HG03066 (cell line): ENCODE results near the gene TRAF3.

Experiments
- ATAC-seq: cut with Tn5 transposase; IDR thresholded peaks from one replicate; pipeline ENCODE4 v1.9.1; 2021; ENCODE audit warnings: low read depth; ENCODE audit not compliant: unreplicated experiment

The TRAF3 gene, protein sequence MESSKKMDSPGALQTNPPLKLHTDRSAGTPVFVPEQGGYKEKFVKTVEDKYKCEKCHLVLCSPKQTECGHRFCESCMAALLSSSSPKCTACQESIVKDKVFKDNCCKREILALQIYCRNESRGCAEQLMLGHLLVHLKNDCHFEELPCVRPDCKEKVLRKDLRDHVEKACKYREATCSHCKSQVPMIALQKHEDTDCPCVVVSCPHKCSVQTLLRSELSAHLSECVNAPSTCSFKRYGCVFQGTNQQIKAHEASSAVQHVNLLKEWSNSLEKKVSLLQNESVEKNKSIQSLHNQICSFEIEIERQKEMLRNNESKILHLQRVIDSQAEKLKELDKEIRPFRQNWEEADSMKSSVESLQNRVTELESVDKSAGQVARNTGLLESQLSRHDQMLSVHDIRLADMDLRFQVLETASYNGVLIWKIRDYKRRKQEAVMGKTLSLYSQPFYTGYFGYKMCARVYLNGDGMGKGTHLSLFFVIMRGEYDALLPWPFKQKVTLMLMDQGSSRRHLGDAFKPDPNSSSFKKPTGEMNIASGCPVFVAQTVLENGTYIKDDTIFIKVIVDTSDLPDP

DNA sequence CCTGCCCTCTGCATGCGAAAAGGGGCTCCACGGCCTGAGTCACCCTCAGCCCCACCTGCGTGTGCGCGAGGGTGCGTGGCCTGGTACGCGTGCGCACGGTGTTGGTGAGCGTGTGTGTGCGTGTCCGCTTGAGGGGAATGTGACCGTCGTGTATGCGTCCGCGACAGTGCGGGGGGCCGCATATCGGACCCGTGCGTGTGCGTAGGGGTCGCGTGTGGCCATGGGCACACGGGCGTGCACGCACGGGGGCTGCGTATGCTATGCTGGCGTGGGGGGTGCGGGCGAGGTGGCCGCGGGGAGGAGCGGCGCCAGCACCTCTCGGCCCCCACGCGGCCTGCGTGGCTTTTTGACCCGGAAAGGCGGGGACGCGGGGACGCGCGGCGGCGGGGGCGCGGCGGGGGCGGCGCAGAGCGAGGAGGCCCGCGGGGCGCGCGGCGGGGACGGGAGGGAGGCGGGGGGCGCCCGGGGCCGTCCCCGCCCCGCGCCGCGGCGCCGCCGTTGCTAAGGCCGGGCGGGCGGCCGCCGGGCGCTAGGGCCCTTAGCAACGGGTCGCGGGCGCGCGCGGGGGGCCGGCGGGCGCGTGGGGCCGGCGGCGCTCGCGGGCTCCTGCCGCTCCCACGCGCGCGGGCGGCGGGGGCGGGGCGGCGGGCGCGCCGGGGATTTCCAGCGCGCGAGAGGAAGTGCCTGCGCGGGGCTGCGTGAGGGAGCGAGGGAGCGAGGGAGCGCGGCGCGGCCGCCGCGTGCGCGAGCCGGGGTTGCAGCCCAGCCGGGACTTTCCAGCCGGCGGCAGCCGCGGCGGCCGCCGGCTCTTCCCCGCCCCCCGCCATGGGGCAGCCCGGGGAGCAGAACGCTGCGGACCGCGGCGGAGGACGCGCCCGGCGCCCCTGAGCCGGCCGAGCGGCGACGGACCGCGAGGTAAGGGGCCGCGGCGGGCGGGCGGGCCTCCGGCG is at the start of gene TRAF3:
Gene TRAF3, plus strand, starts transcription at position 689 of the 950 bp plus-strand sequence. CDS start 92,753 bp downstream, outside the sequence.
- no peak for ATAC-seq

DNA sequence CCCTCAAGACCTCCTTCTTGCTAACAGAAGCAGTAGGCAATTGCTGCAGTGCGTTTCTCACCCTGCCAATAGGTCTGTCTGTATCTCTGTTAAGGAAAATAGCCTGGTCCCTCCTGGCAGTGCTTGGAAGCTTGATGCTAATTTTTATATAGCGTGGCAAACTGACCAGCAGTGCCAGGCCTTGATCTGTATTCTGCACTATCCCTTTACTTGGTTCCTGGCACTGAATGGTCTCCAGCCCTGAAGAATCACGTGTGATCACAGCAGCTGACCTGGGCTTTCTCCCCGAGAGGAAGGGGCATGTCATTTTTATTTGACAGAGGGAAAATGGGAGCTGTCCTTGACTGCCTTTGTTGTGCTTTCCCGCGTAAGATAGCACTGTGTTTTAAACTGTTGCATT is 48.7 kb upstream of the TRAF3 start:
- ATAC-seq, result no peak

DNA sequence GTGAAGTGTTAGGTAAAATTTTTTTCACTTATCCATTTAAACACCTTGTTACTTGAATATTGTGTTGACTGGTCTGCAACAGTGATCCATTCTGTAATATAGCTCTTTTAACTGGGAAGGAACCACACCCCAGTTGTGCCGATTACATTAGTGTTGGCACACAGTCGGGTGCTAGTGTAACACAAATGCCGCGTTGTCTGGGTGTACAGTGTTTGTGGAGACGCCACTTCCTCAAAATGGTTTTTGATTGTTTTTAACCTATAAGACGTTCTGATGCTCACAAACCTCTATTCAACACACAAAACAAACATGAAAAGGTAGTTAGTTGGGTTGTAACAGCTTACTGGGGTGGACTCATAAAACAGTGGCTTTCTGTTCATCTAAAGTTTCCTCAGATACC is 48.0 kb upstream of the TRAF3 start:
- ATAC-seq, result no peak

DNA sequence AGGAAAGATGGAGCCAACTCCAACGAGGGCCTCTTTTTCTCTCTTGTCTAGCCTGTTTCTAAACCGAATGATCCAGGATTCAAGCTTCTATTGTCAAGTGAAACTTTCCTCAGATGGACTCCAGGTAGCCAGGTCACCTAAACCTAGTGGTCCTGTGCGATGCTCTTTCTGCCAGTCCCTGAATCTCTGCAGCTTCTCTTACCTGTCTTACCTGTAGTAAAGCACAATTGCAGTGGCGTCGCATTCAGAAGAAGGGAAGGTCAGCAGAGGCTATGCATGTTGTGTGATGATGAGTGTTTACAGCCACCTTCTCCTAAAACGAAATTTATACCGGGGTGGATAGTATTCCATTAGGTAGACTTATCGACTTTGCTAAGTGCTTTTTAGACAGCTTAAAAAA is 47.4 kb upstream of the TRAF3 start:
- ATAC-seq, result no peak

DNA sequence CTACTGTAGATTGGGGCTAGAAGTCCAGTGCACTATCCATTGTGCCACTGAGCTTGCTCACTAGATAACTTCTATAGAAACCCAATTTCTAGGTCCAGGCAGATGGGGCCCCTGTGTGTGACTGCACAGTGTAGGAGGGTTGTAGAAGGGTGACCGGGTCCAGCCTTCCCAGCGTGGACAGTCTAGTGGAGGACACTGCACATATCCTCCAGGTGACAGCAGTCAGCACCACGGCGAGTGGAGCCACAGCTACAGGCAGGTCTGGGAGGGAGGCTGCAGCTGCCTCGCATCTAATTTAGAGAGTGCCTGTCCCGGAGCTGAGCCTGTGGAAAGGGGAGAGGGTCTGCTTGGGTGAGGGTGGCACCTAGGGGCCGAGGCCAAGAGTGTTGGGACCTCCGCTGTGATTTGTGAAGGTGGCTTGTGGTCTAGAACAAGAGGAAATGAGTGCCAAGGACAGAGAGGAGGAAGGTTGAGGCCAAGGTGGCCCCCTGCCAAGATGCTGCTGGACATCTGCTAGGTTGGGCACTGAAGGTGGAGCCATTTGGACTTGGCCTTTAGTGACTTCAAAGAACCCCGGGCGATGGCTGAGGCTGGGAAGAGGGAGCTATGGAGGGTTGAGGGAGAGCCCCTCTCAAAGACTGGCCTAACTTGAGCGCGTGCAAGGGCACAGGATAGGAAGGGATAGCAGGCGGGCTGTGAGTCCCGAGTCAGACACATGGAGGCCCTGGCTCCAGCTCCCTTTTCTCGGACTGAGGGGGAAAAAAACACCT is 46.0 kb upstream of the TRAF3 start:
- ATAC-seq, result no peak

DNA sequence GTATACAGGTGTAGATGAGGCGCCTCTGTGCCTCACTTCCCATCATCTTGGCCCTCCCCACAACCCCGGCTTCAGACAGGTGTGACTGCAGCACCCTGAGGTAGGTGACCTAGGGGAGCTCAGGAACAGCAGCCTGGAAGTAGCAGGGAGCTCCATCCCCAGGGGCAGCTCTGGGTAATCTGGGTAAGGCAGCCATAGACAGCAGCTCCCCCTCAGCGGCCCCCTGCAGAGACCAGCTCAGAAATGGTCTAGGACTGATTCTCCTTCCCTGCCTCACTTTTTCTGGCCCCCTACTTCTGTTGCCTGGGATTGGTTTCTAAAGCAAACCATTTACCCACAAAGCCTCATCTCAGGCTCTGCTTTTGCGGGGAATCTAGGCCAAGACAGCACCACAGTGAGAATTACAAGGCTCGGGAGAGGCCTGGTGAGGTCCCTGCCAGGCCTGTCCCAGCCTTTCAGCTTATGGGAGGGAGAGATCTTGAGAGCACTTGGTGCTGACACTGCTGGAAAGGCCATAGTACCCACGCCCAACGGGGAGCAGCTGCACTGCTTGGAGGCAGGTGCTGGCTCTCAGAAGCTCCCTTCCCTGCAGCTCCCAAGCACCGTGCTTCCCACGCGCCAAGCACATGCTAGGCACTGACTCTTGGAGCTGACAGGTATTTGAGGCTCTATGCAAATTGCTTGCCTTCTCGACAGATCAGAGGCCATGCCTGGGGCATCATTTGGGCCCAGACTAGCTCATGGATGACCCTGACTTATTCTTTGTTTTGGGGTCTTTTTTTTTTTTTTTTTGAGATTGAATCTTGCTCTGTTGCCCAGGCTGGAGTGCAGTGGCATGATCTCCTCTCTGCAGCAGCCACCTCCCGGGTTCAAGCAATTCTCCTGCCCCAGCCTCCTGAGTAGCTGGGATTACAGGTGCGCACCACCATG is 45.1 kb upstream of the TRAF3 start:
- ATAC-seq, result no peak

DNA sequence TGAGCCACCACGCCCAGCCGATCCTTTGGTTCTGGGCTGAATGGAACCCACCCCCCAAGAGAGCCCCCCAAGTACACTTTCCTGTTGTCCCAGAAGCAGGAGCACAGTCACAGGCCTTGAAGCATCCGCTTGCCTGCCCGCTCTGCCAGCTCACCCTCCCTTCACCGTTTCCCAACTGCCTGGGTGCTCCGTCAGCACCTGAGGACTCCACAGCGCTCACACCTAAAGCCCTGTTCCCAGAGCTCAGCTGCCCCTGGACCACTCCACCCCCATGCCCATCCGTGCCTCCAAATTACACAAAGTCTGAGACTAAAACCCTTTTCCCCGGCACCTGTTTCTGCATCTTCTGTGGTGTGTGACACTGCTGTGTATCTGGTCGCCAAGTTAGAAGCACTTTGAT is 44.3 kb upstream of the TRAF3 start:
- ATAC-seq, result no peak

DNA sequence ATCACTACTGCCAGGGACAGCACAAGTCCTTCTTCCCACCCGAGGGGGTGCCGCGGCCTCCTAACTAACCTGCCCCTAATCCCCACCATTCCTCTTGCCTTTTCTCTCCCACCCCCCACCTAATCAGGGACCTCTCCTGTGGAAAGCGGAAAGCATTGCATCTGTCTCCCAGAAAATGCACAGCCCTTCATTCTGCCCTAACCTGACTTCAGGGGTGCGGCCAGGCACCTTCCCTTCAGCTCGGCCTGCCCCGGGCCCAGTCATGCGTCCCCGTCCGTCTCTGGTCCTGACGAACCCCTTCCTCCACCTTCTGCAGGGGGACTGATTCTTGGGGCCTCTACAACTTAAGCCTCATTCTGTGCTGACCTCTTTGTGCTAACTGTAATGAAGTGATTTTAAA is 43.9 kb upstream of the TRAF3 start:
- ATAC-seq, result no peak

DNA sequence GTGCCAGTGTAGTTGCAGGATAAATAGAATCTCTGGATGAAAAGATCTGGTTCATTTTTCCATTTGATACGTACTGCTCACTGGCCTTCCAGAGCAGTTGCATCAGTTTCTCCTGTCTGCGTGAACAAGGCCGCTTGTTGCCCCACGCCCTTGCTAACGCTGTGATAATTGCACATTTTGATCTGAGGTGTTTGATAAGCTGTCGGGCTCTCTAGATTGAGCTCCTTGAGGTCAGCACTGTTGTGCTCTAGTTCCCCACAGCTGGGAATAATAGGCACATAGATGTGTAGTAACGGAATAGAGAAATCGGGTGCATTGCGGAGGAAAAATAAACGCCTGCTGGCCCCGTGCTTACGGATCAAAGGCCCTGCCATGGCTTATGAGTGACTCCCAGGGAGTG is 42.8 kb upstream of the TRAF3 start:
- no peak for ATAC-seq

DNA sequence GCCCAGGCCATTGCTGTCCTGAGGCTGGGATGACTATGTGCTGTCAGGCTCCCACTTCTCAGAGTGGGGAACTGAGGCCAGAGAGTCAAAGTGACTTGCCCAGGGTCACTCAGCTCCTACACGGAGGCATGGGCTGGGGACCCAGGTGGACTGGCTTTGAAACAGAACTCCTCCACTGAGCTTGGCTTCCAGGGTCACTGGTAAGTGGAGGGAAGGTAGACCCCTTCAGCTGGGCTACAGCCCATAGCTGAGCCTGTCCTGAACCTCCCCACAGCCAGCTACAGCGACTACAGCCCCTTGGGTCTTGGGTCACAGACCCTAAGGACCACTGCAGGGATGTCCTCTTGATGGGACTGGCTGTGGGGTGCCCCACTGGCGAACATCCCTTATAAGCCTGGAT is 40.3 kb upstream of the TRAF3 start:
- no peak for ATAC-seq

DNA sequence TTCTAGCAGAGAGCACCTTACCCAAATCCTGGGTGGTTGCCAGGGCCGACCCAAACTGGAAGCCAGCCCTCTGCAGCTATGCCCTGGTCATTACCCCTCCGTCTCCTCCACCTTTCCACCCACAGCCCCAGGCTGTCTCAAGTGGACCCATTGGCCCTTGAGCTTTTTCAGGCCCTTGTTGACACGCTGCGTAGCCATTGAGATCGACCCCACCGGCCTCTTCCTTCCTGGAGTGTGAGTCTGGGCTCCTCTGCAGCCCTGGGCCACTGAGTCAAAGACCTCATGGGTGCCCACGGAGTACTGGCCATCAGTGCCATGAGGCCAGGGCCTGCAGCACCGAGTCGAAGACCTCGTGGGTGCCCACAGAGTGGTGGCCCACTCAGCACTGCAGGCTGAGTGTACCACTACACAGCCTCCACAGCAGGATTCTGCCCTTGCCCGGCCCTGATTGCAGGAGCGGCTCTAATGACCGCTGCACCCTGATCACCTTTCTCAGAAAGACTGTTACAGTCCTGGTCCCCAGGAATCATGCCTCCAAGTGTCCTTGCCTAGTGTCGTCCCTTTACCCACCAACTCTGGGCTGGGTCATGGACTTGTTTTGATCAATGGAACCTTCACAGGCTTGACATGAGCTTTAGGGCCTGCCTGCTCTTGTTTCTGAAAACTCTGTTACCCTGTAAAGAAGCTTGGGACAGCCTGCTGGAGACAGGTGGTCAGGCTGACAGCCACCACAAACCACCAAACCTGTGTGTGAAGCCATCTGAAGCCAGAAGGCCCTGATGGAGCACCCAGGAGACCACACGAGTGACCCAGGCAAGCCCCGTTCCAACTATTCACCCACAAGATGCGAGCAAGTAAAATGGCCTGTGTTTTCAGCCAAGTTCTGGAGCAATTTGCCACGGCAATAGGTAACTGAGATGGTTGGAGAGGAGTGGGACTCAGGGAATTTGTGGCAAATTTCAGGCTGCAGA is 39.6 kb upstream of the TRAF3 start:
- ATAC-seq, result no peak

DNA sequence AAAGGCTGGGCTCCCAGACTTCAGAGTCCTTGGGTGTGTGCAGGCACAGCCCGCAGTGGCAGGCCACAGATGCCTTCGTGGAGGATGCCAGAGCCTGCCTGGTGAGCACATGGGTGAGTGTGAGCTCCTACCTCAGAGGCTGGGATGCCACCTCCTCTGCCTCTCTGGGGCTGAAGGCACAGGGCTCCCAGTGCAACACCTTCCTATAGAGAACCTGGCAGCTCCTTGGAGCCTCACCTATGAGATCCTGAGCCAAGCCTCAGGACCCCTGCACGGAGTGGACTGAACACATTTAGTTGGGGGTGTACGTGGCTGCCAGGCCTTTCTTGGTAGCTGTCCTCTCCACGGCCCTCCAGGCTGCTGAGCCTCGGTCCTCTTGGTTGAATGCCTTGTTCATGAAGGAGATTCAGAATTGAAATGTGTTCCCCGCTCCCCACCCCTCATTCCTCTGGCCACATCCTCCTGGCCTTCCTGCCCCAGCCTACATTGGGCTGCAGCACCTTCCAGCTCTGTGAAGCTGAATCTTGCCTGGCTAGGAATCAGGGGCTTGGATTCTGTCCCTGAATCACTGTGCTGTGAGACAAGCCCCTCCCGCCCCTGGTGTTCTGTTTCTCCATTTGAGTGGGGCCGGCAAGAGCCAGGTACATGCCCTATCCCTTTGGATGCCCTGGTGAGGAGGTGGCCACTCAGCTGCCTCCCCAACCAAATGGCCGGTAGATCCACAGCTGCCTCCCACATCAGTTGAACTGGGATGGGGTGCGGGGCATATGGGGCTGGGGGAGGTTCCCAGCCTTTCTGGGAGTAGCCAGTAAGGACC is 38.7 kb upstream of the TRAF3 start:
- no peak for ATAC-seq

DNA sequence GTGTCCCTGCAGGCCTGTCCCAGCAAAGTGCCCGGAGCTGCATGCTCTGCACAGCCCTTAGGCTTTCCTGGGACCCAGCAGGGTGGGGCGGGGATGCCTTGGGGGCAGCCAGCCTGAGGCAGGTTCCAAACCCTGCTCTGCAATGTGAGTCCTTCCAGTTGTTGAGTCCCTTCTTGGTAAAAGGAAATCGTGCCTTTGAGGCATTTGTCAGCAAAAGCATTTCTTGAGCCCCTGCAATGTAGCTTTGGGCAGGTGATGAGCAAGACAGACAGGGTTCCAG is 38.1 kb upstream of the TRAF3 start:
- no peak for ATAC-seq

DNA sequence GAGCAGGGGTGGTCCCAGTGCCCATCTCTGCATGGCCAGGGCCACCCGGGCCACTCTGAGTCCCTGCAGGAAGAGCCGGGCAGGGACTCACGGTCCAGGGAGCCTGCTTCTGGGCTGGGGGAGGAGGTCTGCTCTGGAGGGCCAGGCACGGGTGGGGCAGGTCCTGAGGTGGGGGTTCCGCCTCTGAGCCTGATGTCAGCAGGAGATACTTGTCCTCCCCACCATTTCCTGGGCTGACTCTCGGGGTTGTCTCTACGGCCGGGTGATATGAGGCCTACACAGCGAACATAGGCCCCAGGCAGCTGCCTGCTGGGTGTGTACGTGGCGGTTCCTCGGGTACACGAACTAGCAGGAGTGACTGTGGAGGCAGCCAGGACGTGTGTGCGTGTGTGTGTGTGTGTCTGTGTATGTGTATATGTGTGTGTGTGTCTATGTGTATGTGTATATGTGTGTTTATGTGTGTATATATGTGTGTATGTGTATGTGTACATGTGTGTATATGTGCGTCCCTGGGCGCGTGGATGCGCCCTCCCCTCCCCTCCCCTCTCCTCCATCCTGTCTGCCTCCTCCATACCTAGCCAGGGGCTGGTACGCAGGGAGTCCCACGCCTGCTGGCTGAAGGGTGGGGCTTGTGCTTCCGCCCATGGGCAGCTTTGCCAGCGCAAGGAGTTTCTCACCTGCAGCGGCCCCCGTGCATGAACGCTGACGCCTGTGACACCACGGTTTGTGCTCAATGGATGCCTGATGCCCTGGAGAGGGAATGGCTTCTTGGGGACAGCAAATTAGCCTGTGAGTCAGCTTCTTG is 30.4 kb upstream of the TRAF3 start:
- no peak for ATAC-seq

DNA sequence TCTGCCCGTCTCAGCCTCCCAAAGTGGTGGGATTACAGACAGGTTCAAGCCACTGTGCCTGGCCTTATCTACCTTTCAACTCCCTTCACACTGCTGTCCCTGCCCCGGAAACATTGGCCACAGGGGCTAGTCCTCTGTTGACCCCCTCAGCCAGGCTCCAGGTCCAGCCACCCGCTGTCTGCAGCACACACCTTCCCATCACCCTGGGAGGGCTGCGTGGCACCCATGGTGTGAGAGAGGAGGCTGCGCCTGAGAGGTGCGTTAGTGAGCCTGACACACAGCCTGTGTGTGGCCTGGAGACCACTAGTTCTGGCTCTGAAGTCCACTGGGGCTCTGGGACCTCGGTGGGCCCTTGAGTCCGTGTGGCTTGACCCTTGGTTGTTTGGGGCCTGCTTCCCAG is 28.4 kb upstream of the TRAF3 start:
- no peak for ATAC-seq

DNA sequence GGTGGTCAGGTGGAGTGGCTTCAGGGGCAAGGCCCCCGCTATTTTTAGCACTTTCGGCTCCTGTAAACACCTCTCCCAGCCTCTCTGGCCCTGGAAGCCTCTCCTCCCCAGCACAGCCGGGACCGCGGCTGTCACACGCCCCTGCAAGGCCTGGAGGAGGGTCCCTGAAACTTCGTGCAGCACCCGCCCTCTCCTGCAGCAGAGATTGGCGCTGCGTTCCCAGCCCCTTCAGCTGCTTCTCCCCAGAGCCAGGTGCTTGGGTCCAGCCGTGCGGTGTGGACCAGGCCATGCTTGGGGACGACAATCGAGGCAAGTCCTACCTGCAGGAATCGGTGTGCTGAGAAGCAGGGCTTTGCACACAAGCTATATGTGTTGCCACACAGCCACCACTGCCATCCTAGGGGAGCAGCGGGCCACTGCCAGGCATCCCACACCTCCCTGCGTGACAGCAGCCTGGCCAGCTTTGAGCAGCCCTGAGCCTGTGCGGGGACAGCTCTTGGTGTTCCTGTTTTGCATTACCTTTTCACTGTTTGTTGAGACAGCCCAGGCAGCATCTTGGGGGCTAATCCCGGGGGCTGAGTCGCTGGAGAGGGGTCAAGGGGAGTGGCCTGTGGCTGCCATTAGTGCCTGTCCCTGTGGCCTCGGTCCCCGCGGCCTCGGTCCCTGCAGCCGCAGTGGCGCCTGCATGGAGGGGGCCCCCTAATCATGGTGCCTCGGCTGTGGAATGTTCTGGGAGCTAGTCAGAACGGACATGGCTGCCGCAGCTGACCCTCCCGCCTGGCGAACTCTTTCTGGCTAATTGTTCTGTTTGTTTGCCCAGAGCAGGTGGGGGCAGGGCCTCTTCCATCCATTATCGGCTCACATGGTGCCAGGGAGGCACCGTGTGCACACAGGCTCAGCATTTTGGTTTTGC is 27.6 kb upstream of the TRAF3 start:
- no peak for ATAC-seq
